Measurements from ENCODE around the gene RNF125.

Gene RNF125

DNA sequence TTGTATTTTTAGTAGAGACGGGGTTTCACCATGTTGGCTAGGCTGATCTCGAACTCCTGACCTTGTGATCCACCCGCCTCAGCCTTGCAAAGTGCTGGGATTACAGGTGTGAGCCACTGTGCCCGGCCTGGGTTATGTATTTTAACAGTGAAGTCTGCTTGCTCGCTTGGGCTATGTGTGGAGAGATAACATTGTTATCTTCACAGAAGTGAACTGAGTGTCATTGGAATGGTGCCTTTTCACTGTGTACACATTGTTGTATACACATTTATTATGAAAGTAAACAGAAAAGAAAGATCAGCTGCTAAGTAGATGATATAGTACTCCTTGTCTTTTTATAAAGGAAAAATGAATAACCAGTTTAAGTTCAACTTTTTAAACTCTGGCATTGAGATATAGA lies 103.4 kb downstream of the RNF125 start:
- H3K4me1 Mint-ChIP-seq: peaks cover 2% of the 10 kb centered on the region
- H3K27me3 Mint-ChIP-seq: no peaks in the 10 kb centered on the region
- H3K4me3 Mint-ChIP-seq: no peak overlapping the region
- DNase-seq (ENCODE audit: low spot score in 2 of 2): no peak
- no peaks in the 10 kb centered on the region for H3K9me3 Mint-ChIP-seq
- peaks cover 20% of the 10 kb centered on the region for H3K36me3 Mint-ChIP-seq
- no peak overlapping the region for H3K27ac Mint-ChIP-seq
- ATAC-seq (ENCODE audit: low read depth): no peak
